SK-N-SH (cell line): Measurements from ENCODE around the gene APH1B. TPM values are rescaled to one million over a fixed set of nuclear protein-coding genes. Genes with fewer than 3 reads are reported as not detected.

ENCODE experiments used
- CTCF ChIA-PET: fragments of 300-600, 350-600 bp; formaldehyde crosslinking; extraction: SDS; loops from one replicate; lab custom pipeline; 2021; lab: Yijun Ruan, JAX
- POLR2A ChIA-PET: fragments of 350-600 bp; sonication (Branson Sonifier 250); formaldehyde crosslinking; extraction: SDS; loops from one replicate; lab custom pipeline; 2020; ENCODE audit warnings: antibody characterized with exemption, inconsistent platforms; lab: Yijun Ruan, JAX
- DNase-seq: peaks from one replicate; pipeline ENCODE4 v3.0.0; 2012
- H2AFZ ChIP-seq: fragments of 200-600 bp; sonication (generic); 2 replicates; pipeline ENCODE4 v1.8.1; 2016; ENCODE audit warnings: antibody characterized with exemption, mild to moderate bottlenecking, low read depth
- H3F3A ChIP-seq: fragments of 200-600 bp; sonication (generic); replicated peaks from 2 replicates; pipeline ENCODE3; 2016; ENCODE audit warnings: antibody characterized with exemption, mild to moderate bottlenecking; ENCODE audit not compliant: insufficient read depth
- H3K27ac ChIP-seq, 2 experiments: fragments of 200-500 bp in 1 of 2; fragments of 200-600 bp in 1 of 2; sonication (Bioruptor generic) in 1 of 2; sonication (generic), shearing (Covaris generic) in 1 of 2; 2 replicates each; pipeline versions ENCODE4 v1.5.1 to v1.6.1; 2014 to 2016; ENCODE audit warnings: low read depth in 2 of 2, inconsistent platforms in 1 of 2, low read length in 1 of 2, mild to moderate bottlenecking in 1 of 2, mixed read lengths in 1 of 2
- H3K27me3 ChIP-seq: fragments of 200-600 bp; sonication (generic), shearing (Covaris generic); 2 replicates; pipeline ENCODE4 v1.6.1; 2016; ENCODE audit warnings: mixed run types; ENCODE audit not compliant: insufficient read depth
- H3K36me3 ChIP-seq, 2 experiments: fragments of 200-500 bp in 1 of 2; fragments of 200-600 bp in 1 of 2; sonication (Bioruptor generic) in 1 of 2; sonication (generic) in 1 of 2; replicated peaks in 1 of 2; 2 replicates each; pipeline versions ENCODE3 to v1.5.1; 2014 to 2016; ENCODE audit warnings: low read length in 1 of 2, mild to moderate bottlenecking in 1 of 2; ENCODE audit not compliant: insufficient read depth in 2 of 2, control insufficient read depth in 1 of 2
- H3K4me1 ChIP-seq, 2 experiments: fragments of 200-500 bp in 1 of 2; fragments of 200-600 bp in 1 of 2; sonication (Bioruptor generic) in 1 of 2; sonication (generic), shearing (Covaris generic) in 1 of 2; 2 replicates each; pipeline versions ENCODE4 v1.5.1 to v1.6.1; 2014 to 2016; ENCODE audit warnings: low read depth in 1 of 2, low read length in 1 of 2, mixed run types in 1 of 2; ENCODE audit not compliant: insufficient read depth in 2 of 2, control insufficient read depth in 1 of 2
- H3K4me2 ChIP-seq: fragments of 200-600 bp; sonication (generic), shearing (Covaris generic); 2 replicates; pipeline ENCODE4 v1.6.1; 2017; ENCODE audit warnings: mixed run types
- H3K4me3 ChIP-seq, 2 experiments: fragments of 200-500 bp in 1 of 2; fragments of 200-600 bp in 1 of 2; sonication (Bioruptor generic) in 1 of 2; sonication (generic), shearing (Covaris generic) in 1 of 2; 2 replicates each; pipeline versions ENCODE4 v1.5.1 to v1.8.1; 2014 to 2016; ENCODE audit warnings: low read depth in 2 of 2, inconsistent platforms in 1 of 2, low read length in 1 of 2, mild to moderate bottlenecking in 1 of 2, mixed read lengths in 1 of 2, moderate library complexity in 1 of 2
- H3K79me2 ChIP-seq: fragments of 200-600 bp; sonication (generic); 2 replicates; pipeline ENCODE4 v1.8.1; 2017; ENCODE audit warnings: mild to moderate bottlenecking; ENCODE audit not compliant: insufficient read depth
- H3K9ac ChIP-seq: fragments of 200-600 bp; sonication (generic); 2 replicates; pipeline ENCODE4 v1.6.1; 2017; ENCODE audit warnings: mixed run types
- H3K9me2 ChIP-seq: fragments of 200-600 bp; sonication (generic); 2 replicates; pipeline ENCODE4 v1.6.1; 2017; ENCODE audit warnings: mixed run types
- H3K9me3 ChIP-seq: fragments of 200-600 bp; sonication (generic); 2 replicates; pipeline ENCODE4 v1.6.1; 2017; ENCODE audit warnings: mixed run types, mild to moderate bottlenecking, moderate library complexity
- H4K20me1 ChIP-seq: fragments of 200-600 bp; sonication (generic); 2 replicates; pipeline ENCODE4 v1.6.1; 2017; ENCODE audit warnings: mild to moderate bottlenecking, mixed run types; ENCODE audit not compliant: insufficient read depth
- CHD2 ChIP-seq: fragments of 150-350 bp; IDR thresholded peaks from 2 replicates; pipeline ENCODE4 v1.6.1; 2018; ENCODE audit warnings: low read length; ENCODE audit not compliant: partially characterized antibody
- EZH2phosphoT487 ChIP-seq: fragments of 200-600 bp; sonication (generic); IDR thresholded peaks from 2 replicates; pipeline ENCODE4 v1.6.1; 2017; ENCODE audit warnings: low read depth, mixed run types, mild to moderate bottlenecking, antibody characterized with exemption, moderate library complexity, borderline replicate concordance
- GATA2 ChIP-seq: sonication (generic); formaldehyde crosslinking; IDR thresholded peaks from 2 replicates; pipeline ENCODE4 v1.5.0; 2020; ENCODE audit warnings: mild to moderate bottlenecking, missing genetic modification reagents
- MEF2A ChIP-seq: IDR thresholded peaks from 2 replicates; pipeline ENCODE4 v1.4.0; 2012; ENCODE audit warnings: low read depth, borderline replicate concordance
- NFIC ChIP-seq: IDR thresholded peaks from 2 replicates; pipeline ENCODE4 v1.4.0; 2012; ENCODE audit warnings: borderline replicate concordance
- POLR2AphosphoS5 ChIP-seq: IDR thresholded peaks from 2 replicates; pipeline ENCODE4 v1.6.1; 2012; ENCODE audit warnings: low read depth, low read length
- RCOR1 ChIP-seq: fragments of 150-350 bp; IDR thresholded peaks from 2 replicates; pipeline ENCODE4 v1.6.1; 2017; ENCODE audit warnings: antibody characterized with exemption, low read length
- RFX5 ChIP-seq: IDR thresholded peaks from 2 replicates; pipeline ENCODE4 v1.6.1; 2012; ENCODE audit warnings: mild to moderate bottlenecking, improper control_type of control experiment, low read length
- RXRA ChIP-seq: IDR thresholded peaks from 2 replicates; pipeline ENCODE4 v1.4.0; 2012; ENCODE audit warnings: low read depth, mild to moderate bottlenecking, borderline replicate concordance
- SIN3A ChIP-seq: IDR thresholded peaks from 2 replicates; pipeline ENCODE4 v1.6.1; 2012; ENCODE audit warnings: low read depth, mild to moderate bottlenecking, low read length, moderate library complexity, borderline replicate concordance
- SMC3 ChIP-seq: IDR thresholded peaks from 2 replicates; pipeline ENCODE4 v1.6.1; 2012; ENCODE audit warnings: low read depth, low read length, improper control_type of control experiment
- ZBTB33 ChIP-seq: IDR thresholded peaks from 2 replicates; pipeline ENCODE4 v1.4.0; 2012; ENCODE audit warnings: low read depth, borderline replicate concordance
- WGBS: methylation state at CpG from one replicate; pipeline ENCODE4 v1.1.6; 2017; ENCODE audit warnings: low lambda C conversion rate; 5-methylcytosine and 5-hydroxymethylcytosine counted together
- polyA plus RNA-seq, 3 experiments: library from polyadenylated mRNA; depleted of rRNA; stranded (reverse); fragments of >200 nt; gene quantifications; 2 replicates each; pipeline ENCODE4 v1.2.3, GENCODE V29; 2012
- TF ChIP-seq, protein P1 (sequence below): IDR thresholded peaks from 2 replicates; pipeline ENCODE4; 2012
- TF ChIP-seq, protein P2 (sequence below): fragments of 150-350 bp; IDR thresholded peaks from 2 replicates; pipeline ENCODE4 v1.6.1; 2016; ENCODE audit warnings: mild to moderate bottlenecking, low read depth, low read length
- TF ChIP-seq, protein P3 (sequence below): IDR thresholded peaks from 2 replicates; pipeline ENCODE4 v1.4.0; 2012; ENCODE audit warnings: low read depth, borderline replicate concordance

APH1B gene
- polyA plus RNA-seq, 1 of the 3 experiments (the other 2 are of a cell fraction), result 7.6 TPM

GRCh38 chr15:63305260-63305659 lies 27.9 kb downstream of the APH1B start:
- H3K27ac ChIP-seq, result no peak overlapping the region
- H3K9me3 ChIP-seq, result no peaks in the 10 kb centered on the region
- H3K79me2 ChIP-seq, result no peaks in the 10 kb centered on the region
- DNase-seq, result no peak
- H3K4me1 ChIP-seq, result peaks cover 0 to 8% of the 10 kb centered on the region in 2 experiments; a peak in 3 of 4 replicates
- H3K4me2 ChIP-seq, result no peak overlapping the region
- no peaks in the 10 kb centered on the region for H3K27me3 ChIP-seq
- peaks cover 21 to 23% of the 10 kb centered on the region in 2 experiments for H3K36me3 ChIP-seq
- ChIA-PET CTCF (interaction anchor here (0.8 to 5.4 kb wide), 5 partner anchors 8 to 257 kb away, joined by 3 to 32 read pairs (median 4); partner anchors contain the start of gene APH1B), POLR2A (interaction anchor here (1.6 kb wide), 1 partner anchor 11 kb away, joined by 3 read pairs; no protein-coding TSS in a partner anchor)
- TF ChIP-seq SIN3A (no peak), SMC3 (no peak), CHD2 (no peak), EZH2phosphoT487 (no peak), RXRA (no peak), POLR2AphosphoS5 (no peak), RCOR1 (no peak), GATA2 (no peak), MEF2A (no peak), NFIC (no peak), ZBTB33 (no peak), RFX5 (no peak)
- TF ChIP-seq, protein P1, sequence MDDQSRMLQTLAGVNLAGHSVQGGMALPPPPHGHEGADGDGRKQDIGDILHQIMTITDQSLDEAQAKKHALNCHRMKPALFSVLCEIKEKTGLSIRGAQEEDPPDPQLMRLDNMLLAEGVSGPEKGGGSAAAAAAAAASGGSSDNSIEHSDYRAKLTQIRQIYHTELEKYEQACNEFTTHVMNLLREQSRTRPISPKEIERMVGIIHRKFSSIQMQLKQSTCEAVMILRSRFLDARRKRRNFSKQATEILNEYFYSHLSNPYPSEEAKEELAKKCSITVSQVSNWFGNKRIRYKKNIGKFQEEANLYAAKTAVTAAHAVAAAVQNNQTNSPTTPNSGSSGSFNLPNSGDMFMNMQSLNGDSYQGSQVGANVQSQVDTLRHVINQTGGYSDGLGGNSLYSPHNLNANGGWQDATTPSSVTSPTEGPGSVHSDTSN, result no peak
- TF ChIP-seq, protein P2, sequence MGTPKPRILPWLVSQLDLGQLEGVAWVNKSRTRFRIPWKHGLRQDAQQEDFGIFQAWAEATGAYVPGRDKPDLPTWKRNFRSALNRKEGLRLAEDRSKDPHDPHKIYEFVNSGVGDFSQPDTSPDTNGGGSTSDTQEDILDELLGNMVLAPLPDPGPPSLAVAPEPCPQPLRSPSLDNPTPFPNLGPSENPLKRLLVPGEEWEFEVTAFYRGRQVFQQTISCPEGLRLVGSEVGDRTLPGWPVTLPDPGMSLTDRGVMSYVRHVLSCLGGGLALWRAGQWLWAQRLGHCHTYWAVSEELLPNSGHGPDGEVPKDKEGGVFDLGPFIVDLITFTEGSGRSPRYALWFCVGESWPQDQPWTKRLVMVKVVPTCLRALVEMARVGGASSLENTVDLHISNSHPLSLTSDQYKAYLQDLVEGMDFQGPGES, result no peak
- TF ChIP-seq, protein P3, sequence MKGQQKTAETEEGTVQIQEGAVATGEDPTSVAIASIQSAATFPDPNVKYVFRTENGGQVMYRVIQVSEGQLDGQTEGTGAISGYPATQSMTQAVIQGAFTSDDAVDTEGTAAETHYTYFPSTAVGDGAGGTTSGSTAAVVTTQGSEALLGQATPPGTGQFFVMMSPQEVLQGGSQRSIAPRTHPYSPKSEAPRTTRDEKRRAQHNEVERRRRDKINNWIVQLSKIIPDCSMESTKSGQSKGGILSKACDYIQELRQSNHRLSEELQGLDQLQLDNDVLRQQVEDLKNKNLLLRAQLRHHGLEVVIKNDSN, result no peak
- no peak overlapping the region for H3K9ac ChIP-seq
- no peak overlapping the region for H2AFZ ChIP-seq
- no peaks in the 10 kb centered on the region for H3F3A ChIP-seq
- H4K20me1 ChIP-seq, result no peaks in the 10 kb centered on the region
- WGBS, result 89% methylated on average over 5 of the region's 5 CpGs
- H3K4me3 ChIP-seq, result no peak overlapping the region
- H3K9me2 ChIP-seq, result no peaks in the 10 kb centered on the region
